HepG2 (cell line): ENCODE measurements around the gene MAST1. TPM values are rescaled to one million over a fixed set of nuclear protein-coding genes. Genes with fewer than 3 reads are reported as not detected.

Experiments
- CREM ChIP-seq, 2 experiments: sonication (generic) in 1 of 2; formaldehyde crosslinking in 1 of 2; IDR thresholded peaks; 2 replicates each; pipeline versions ENCODE4 v1.4.0 to v1.6.1; 2016 to 2020; ENCODE audit warnings: antibody characterized with exemption in 1 of 2, mild to moderate bottlenecking in 1 of 2, missing genetic modification reagents in 1 of 2
- GLI4 ChIP-seq: sonication (generic); formaldehyde crosslinking; IDR thresholded peaks from 2 replicates; pipeline ENCODE4 v1.5.1; 2020; ENCODE audit warnings: missing genetic modification reagents, mild to moderate bottlenecking, moderate library complexity, borderline replicate concordance
- HMGA1 ChIP-seq: sonication (generic); formaldehyde crosslinking; conservative IDR thresholded peaks from 2 replicates; pipeline ENCODE4 v1.4.0; 2020; ENCODE audit warnings: missing genetic modification reagents
- MAFG ChIP-seq: sonication (generic); formaldehyde crosslinking; IDR thresholded peaks from 2 replicates; pipeline ENCODE4 v1.5.1; 2020; ENCODE audit warnings: mild to moderate bottlenecking, missing genetic modification reagents
- MAFK ChIP-seq, 2 experiments: IDR thresholded peaks in 1 of 2; conservative IDR thresholded peaks in 1 of 2; 2 replicates each; pipeline ENCODE4 v1.6.1; 2011; ENCODE audit warnings: improper control_type of control experiment in 2 of 2, low read length in 2 of 2
- MBNL3 ChIP-seq: fragments of 250-450 bp; sonication (Bioruptor Pico); conservative IDR thresholded peaks from 2 replicates; pipeline ENCODE4 v1.8.0; 2022; ENCODE audit warnings: mild to moderate bottlenecking, inconsistent platforms
- MTF2 ChIP-seq: sonication (generic); formaldehyde crosslinking; IDR thresholded peaks from 2 replicates; pipeline ENCODE4 v1.5.0; 2020; ENCODE audit warnings: missing genetic modification reagents, borderline replicate concordance
- NFIB ChIP-seq: sonication (generic); formaldehyde crosslinking; IDR thresholded peaks from 2 replicates; pipeline ENCODE4 v1.9.0; 2021; ENCODE audit warnings: missing genetic modification reagents, mild to moderate bottlenecking, borderline replicate concordance
- PTBP1 ChIP-seq: fragments of 200-400 bp; formaldehyde crosslinking; IDR thresholded peaks from 2 replicates; pipeline ENCODE4 v1.6.1; 2018; ENCODE audit warnings: low read length, low read depth; ENCODE audit not compliant: poor library complexity, severe bottlenecking
- RXRA ChIP-seq: sonication (generic); formaldehyde crosslinking; IDR thresholded peaks from 2 replicates; pipeline ENCODE4 v1.5.1; 2020; ENCODE audit warnings: missing genetic modification reagents
- SAP130 ChIP-seq: IDR thresholded peaks from 2 replicates; pipeline ENCODE4 v1.6.1; 2016; ENCODE audit warnings: low read depth
- TMF1 ChIP-seq: sonication (generic); formaldehyde crosslinking; IDR thresholded peaks from 2 replicates; pipeline ENCODE4 v1.8.1; 2022; ENCODE audit warnings: low read depth, missing genetic modification reagents
- YEATS4 ChIP-seq: sonication (generic); formaldehyde crosslinking; IDR thresholded peaks from 2 replicates; pipeline ENCODE4 v1.4.0; 2020; ENCODE audit warnings: missing genetic modification reagents, borderline replicate concordance
- ZNF205 ChIP-seq: IDR thresholded peaks from 2 replicates; pipeline ENCODE4 v1.6.1; 2018; ENCODE audit warnings: missing biosample characterization, missing genetic modification reagents
- ZNF44 ChIP-seq: sonication (generic); formaldehyde crosslinking; IDR thresholded peaks from 2 replicates; pipeline ENCODE4 v1.5.1; 2020; ENCODE audit warnings: mild to moderate bottlenecking, missing genetic modification reagents
- polyA plus RNA-seq, 8 experiments: library from polyadenylated mRNA; depleted of rRNA in 3 of 8; stranded (reverse) in 7 of 8; unstranded in 1 of 8; fragments of >200 nt; fragmentation: Illumina TruSeq in 4 of 8; extraction: Trizol in 4 of 8; gene quantifications; 2 replicates each; pipeline versions ENCODE4 v1.2.1 to v1.2.3, GENCODE V29; 2011 to 2016; ENCODE audit warnings: low read depth in 4 of 8, missing spikeins in 1 of 8, mixed read lengths in 1 of 8; ENCODE audit not compliant: insufficient read depth in 1 of 8
- total RNA-seq, 5 experiments: library from RNA; depleted of rRNA; stranded (reverse); fragments of >200 nt; fragmentation: Illumina TruSeq; extraction: Trizol; gene quantifications; 2 replicates each; pipeline ENCODE4 v1.2.3, GENCODE V29; 2016; ENCODE audit warnings: low read depth in 1 of 5
- TF ChIP-seq, protein P1 (sequence below): sonication (generic); formaldehyde crosslinking; IDR thresholded peaks from 2 replicates; pipeline ENCODE4 v1.8.0; 2023; ENCODE audit warnings: mild to moderate bottlenecking, missing genetic modification reagents
- TF ChIP-seq, protein P2 (sequence below): sonication (generic); formaldehyde crosslinking; IDR thresholded peaks from 2 replicates; pipeline ENCODE4 v1.4.0; 2020; ENCODE audit warnings: mild to moderate bottlenecking, missing genetic modification reagents
- TF ChIP-seq, protein P3 (sequence below): sonication (generic); formaldehyde crosslinking; IDR thresholded peaks from 2 replicates; pipeline ENCODE4 v1.4.0; 2020; ENCODE audit warnings: missing genetic modification reagents, borderline replicate concordance
- TF ChIP-seq, protein P4 (sequence below): sonication (generic); formaldehyde crosslinking; IDR thresholded peaks from 2 replicates; pipeline ENCODE4 v1.4.0; 2020; ENCODE audit warnings: missing genetic modification reagents

Gene MAST1
- total and polyA plus RNA-seq, 2 of the 13 experiments (the other 11 are each of a cell fraction or from before 2014, with no cell fraction given): 0.73 to 4.7 TPM

DNA sequence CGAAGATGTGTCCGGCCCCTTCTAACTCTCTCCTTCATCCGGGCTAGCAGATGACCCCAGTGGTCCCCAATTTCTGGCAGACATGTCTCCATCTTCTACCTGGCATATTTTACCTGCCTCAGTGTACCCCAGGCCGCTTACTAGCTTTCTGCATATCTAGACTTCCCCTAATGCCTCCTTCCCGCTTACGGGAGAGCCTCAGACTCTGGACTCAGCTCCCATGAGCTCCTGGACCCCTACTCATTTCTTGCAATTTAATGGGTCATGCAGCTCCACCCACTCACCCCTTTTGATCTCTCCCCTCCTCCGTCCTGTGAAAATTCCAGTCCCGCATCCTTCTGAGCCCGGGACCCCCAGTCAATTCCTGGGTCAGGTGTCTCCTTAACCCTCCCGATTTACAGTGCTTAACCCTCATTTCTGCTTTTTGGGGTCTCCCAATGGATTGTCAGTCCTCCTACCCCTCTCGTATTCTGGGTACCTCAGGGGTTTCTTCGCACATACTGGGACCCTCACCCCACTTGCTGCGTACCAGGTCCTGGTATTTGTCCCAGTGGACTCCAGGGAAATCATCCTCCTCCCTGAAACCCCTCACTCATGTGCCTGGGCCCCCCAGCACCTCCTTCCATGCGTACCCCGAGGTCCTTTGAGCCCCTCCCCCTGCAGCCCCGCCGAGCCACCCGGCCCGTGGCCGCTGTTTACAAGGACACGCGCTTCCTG lies 47.5 kb upstream of the MAST1 start (continued):
- TF ChIP-seq MAFK (conservative IDR thresholded peaks at IDR 0.05 in 1 of 2, IDR thresholded peaks at IDR 0.05 in 1 of 2; ENCODE audit: low read length in 2 of 2) (no peak), SAP130 (no peak), ZNF44 (CRISPR knock-in tag) (no peak), MAFG (CRISPR knock-in tag) (no peak), RXRA (no peak), MTF2 (CRISPR knock-in tag) (no peak), GLI4 (CRISPR knock-in tag) (0 out of 2 replicates have a peak, but pooled peaks have one; percentile 5), TMF1 (CRISPR knock-in tag) (no peak), PTBP1 (no peak), NFIB (no peak), HMGA1 (CRISPR knock-in tag) (no peak), CREM (IDR thresholded peaks at IDR 0.05) (peak; percentile 81; the same call in 1 of the 2 replicates), CREM (CRISPR knock-in tag; IDR thresholded peaks at IDR 0.05) (no peak), ZNF205 (CRISPR knock-in tag) (no peak), YEATS4 (CRISPR knock-in tag) (no peak), MBNL3 (CRISPR knock-in tag) (no peak)
- TF ChIP-seq, protein P1, sequence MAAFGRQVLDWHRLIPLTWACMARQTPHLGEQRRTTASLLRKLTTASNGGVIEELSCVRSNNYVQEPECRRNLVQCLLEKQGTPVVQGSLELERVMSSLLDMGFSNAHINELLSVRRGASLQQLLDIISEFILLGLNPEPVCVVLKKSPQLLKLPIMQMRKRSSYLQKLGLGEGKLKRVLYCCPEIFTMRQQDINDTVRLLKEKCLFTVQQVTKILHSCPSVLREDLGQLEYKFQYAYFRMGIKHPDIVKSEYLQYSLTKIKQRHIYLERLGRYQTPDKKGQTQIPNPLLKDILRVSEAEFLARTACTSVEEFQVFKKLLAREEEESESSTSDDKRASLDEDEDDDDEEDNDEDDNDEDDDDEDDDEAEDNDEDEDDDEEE: no peak
- TF ChIP-seq, protein P2, sequence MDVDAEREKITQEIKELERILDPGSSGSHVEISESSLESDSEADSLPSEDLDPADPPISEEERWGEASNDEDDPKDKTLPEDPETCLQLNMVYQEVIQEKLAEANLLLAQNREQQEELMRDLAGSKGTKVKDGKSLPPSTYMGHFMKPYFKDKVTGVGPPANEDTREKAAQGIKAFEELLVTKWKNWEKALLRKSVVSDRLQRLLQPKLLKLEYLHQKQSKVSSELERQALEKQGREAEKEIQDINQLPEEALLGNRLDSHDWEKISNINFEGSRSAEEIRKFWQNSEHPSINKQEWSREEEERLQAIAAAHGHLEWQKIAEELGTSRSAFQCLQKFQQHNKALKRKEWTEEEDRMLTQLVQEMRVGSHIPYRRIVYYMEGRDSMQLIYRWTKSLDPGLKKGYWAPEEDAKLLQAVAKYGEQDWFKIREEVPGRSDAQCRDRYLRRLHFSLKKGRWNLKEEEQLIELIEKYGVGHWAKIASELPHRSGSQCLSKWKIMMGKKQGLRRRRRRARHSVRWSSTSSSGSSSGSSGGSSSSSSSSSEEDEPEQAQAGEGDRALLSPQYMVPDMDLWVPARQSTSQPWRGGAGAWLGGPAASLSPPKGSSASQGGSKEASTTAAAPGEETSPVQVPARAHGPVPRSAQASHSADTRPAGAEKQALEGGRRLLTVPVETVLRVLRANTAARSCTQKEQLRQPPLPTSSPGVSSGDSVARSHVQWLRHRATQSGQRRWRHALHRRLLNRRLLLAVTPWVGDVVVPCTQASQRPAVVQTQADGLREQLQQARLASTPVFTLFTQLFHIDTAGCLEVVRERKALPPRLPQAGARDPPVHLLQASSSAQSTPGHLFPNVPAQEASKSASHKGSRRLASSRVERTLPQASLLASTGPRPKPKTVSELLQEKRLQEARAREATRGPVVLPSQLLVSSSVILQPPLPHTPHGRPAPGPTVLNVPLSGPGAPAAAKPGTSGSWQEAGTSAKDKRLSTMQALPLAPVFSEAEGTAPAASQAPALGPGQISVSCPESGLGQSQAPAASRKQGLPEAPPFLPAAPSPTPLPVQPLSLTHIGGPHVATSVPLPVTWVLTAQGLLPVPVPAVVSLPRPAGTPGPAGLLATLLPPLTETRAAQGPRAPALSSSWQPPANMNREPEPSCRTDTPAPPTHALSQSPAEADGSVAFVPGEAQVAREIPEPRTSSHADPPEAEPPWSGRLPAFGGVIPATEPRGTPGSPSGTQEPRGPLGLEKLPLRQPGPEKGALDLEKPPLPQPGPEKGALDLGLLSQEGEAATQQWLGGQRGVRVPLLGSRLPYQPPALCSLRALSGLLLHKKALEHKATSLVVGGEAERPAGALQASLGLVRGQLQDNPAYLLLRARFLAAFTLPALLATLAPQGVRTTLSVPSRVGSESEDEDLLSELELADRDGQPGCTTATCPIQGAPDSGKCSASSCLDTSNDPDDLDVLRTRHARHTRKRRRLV (CRISPR knock-in tag): 0 out of 2 replicates have a peak, but pooled peaks have one; percentile 8
- TF ChIP-seq, protein P3, sequence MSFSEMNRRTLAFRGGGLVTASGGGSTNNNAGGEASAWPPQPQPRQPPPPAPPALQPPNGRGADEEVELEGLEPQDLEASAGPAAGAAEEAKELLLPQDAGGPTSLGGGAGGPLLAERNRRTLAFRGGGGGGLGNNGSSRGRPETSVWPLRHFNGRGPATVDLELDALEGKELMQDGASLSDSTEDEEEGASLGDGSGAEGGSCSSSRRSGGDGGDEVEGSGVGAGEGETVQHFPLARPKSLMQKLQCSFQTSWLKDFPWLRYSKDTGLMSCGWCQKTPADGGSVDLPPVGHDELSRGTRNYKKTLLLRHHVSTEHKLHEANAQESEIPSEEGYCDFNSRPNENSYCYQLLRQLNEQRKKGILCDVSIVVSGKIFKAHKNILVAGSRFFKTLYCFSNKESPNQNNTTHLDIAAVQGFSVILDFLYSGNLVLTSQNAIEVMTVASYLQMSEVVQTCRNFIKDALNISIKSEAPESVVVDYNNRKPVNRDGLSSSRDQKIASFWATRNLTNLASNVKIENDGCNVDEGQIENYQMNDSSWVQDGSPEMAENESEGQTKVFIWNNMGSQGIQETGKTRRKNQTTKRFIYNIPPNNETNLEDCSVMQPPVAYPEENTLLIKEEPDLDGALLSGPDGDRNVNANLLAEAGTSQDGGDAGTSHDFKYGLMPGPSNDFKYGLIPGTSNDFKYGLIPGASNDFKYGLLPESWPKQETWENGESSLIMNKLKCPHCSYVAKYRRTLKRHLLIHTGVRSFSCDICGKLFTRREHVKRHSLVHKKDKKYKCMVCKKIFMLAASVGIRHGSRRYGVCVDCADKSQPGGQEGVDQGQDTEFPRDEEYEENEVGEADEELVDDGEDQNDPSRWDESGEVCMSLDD (CRISPR knock-in tag): peak; percentile 79; the same call in 1 of the 2 replicates
- TF ChIP-seq, protein P4, sequence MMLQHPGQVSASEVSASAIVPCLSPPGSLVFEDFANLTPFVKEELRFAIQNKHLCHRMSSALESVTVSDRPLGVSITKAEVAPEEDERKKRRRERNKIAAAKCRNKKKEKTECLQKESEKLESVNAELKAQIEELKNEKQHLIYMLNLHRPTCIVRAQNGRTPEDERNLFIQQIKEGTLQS: no peak
